PC-3 (cell line): ENCODE measurements around the gene RDH16. TPM values are rescaled to one million over a fixed set of nuclear protein-coding genes. Genes with fewer than 3 reads are reported as not detected.

ENCODE experiments used
- ATAC-seq: fragments of 200-7000 bp; cut with Tn5 transposase; 2 replicates; pipeline ENCODE4 v1.9.1; 2020; ENCODE audit warnings: mild to moderate bottlenecking, moderate library complexity
- BruUV-seq: library from RNA; stranded (reverse); fragments of 400-500 nt; replicated peaks from 2 replicates; lab custom pipeline; 2021; lab: Mats Ljungman, UMichigan
- CTCF ChIA-PET: fragments of 300-600 bp; sonication (Branson Sonifier 250); formaldehyde crosslinking; loops from one replicate; lab custom pipeline; 2022; ENCODE audit warnings: antibody characterized with exemption; lab: Charles Lee
- POLR2A ChIA-PET: fragments of 300-600 bp; sonication (Branson Sonifier 250); formaldehyde crosslinking; loops from one replicate; lab custom pipeline; 2022; ENCODE audit warnings: antibody characterized with exemption; ENCODE audit not compliant: unreplicated experiment; lab: Charles Lee
- DNase-seq: peaks from one replicate; pipeline ENCODE4 v3.0.0-alpha.2; 2015
- H2AFZ ChIP-seq: fragments of 300-600 bp; sonication (generic); 2 replicates; pipeline ENCODE4 v1.6.0; 2016; ENCODE audit warnings: antibody characterized with exemption, low read length
- H3F3A ChIP-seq: fragments of 300-600 bp; sonication (generic); one replicate; pipeline ENCODE4 v1.6.0; 2017; ENCODE audit warnings: antibody characterized with exemption, low read length, control low read depth, mild to moderate bottlenecking; ENCODE audit not compliant: unreplicated experiment
- H3K27ac ChIP-seq: fragments of 300-600 bp; sonication (generic); 2 replicates; pipeline ENCODE4 v1.5.1; 2016; ENCODE audit warnings: mild to moderate bottlenecking, low read length
- H3K27me3 ChIP-seq: fragments of 300-600 bp; sonication (generic); 2 replicates; pipeline ENCODE4 v1.6.1; 2016; ENCODE audit warnings: low read length, mixed read lengths
- H3K36me3 ChIP-seq: fragments of 300-600 bp; sonication (generic); 2 replicates; pipeline ENCODE4 v1.6.1; 2016; ENCODE audit warnings: low read depth, mixed run types, low read length, mixed read lengths
- H3K4me1 ChIP-seq: fragments of 300-600 bp; sonication (generic); 2 replicates; pipeline ENCODE4 v1.5.1; 2016; ENCODE audit warnings: low read length; ENCODE audit not compliant: insufficient read depth
- H3K4me2 ChIP-seq: fragments of 300-600 bp; sonication (generic); 2 replicates; pipeline ENCODE4 v1.6.0; 2016; ENCODE audit warnings: low read length
- H3K4me3 ChIP-seq: fragments of 300-600 bp; sonication (generic); 2 replicates; pipeline ENCODE4 v1.5.1; 2016; ENCODE audit warnings: mild to moderate bottlenecking, low read length, mixed read lengths
- H3K79me2 ChIP-seq: fragments of 300-600 bp; sonication (generic); 2 replicates; pipeline ENCODE4 v1.6.1; 2017; ENCODE audit warnings: low read length, mixed read lengths
- H3K9ac ChIP-seq: fragments of 300-600 bp; sonication (generic); 2 replicates; pipeline ENCODE4 v1.6.0; 2016; ENCODE audit warnings: mild to moderate bottlenecking, low read length
- H3K9me2 ChIP-seq: fragments of 300-600 bp; sonication (generic); replicated peaks from 2 replicates; pipeline ENCODE4 v1.6.1; 2016; ENCODE audit warnings: mixed run types, low read length, mixed read lengths
- H3K9me3 ChIP-seq: fragments of 300-600 bp; sonication (generic); 2 replicates; pipeline ENCODE4 v1.6.1; 2016; ENCODE audit warnings: low read length, mixed read lengths
- H4K20me1 ChIP-seq: fragments of 300-600 bp; sonication (generic); 2 replicates; pipeline ENCODE4 v1.6.1; 2016; ENCODE audit warnings: low read length, mixed read lengths
- EZH2 ChIP-seq: fragments of 300-600 bp; sonication (generic); IDR thresholded peaks from one replicate; pipeline ENCODE4 v1.6.1; 2017; ENCODE audit warnings: antibody characterized with exemption, mild to moderate bottlenecking, low read length; ENCODE audit not compliant: unreplicated experiment
- EZH2phosphoT487 ChIP-seq: fragments of 300-600 bp; sonication (generic); IDR thresholded peaks from 2 replicates; pipeline ENCODE4 v1.6.1; 2018; ENCODE audit warnings: mild to moderate bottlenecking, antibody characterized with exemption, low read length, borderline replicate concordance
- intact Hi-C: fragments of 100-400 bp; cut with micrococcal nuclease; formaldehyde crosslinking; loops from 2 replicates; pipeline ENCODE4 v1.9.0; 2023
- total RNA-seq: library from RNA; depleted of rRNA; stranded (reverse); fragments of >200 nt; gene quantifications from 2 replicates; pipeline ENCODE4 v1.2.3, GENCODE V29; 2014
- TF ChIP-seq, protein P1 (sequence below): fragments of 300-600 bp; sonication (generic); conservative IDR thresholded peaks from 2 replicates; pipeline ENCODE4 v1.5.1; 2017; ENCODE audit warnings: antibody characterized with exemption, low read depth, mild to moderate bottlenecking, low read length

The RDH16 gene
- total RNA-seq, 1 experiment from 2014 or later, result 0.73 TPM

DNA sequence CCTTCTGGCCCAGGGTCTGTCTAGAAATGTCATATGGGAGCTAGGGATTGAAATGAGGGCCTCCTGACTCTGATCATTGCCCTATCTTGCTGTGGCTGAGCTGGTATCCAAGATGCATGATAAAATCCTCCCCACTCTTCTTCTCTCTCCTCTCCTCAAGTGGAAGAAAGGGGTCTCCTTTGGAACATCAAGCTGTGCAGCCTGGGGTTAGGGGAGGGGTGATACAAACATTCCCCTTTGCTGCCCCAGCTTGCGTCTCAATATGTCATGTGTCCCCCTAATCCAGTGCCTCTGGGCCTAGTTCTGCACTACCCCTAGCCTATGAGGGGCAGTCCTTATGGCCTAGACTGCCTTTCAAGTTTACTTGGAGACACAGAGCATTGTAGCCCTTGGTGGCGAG, 8.5 kb downstream of the RDH16 start:
- DNase-seq (no peak), ATAC-seq (no peak)
- ChIA-PET POLR2A (no interaction called here), CTCF (no interaction called here)
- no peaks in the 10 kb centered on the region for H3K36me3 ChIP-seq
- H2AFZ ChIP-seq, result no peak overlapping the region
- no peaks in the 10 kb centered on the region for H3K9me3 ChIP-seq
- intact Hi-C loops, result no loop called here
- H3F3A ChIP-seq, result no peaks in the 10 kb centered on the region
- H3K9me2 ChIP-seq, result no peaks in the 10 kb centered on the region
- H3K9ac ChIP-seq, result no peak overlapping the region
- H3K27me3 ChIP-seq, result no peaks in the 10 kb centered on the region
- no peak overlapping the region for H3K4me3 ChIP-seq
- H3K79me2 ChIP-seq, result no peaks in the 10 kb centered on the region
- no peak overlapping the region for H3K27ac ChIP-seq
- H3K4me1 ChIP-seq, result peaks cover 8% of the 10 kb centered on the region
- H3K4me2 ChIP-seq, result no peak overlapping the region
- TF ChIP-seq EZH2, result no peak
- TF ChIP-seq, protein P1, sequence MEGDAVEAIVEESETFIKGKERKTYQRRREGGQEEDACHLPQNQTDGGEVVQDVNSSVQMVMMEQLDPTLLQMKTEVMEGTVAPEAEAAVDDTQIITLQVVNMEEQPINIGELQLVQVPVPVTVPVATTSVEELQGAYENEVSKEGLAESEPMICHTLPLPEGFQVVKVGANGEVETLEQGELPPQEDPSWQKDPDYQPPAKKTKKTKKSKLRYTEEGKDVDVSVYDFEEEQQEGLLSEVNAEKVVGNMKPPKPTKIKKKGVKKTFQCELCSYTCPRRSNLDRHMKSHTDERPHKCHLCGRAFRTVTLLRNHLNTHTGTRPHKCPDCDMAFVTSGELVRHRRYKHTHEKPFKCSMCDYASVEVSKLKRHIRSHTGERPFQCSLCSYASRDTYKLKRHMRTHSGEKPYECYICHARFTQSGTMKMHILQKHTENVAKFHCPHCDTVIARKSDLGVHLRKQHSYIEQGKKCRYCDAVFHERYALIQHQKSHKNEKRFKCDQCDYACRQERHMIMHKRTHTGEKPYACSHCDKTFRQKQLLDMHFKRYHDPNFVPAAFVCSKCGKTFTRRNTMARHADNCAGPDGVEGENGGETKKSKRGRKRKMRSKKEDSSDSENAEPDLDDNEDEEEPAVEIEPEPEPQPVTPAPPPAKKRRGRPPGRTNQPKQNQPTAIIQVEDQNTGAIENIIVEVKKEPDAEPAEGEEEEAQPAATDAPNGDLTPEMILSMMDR, result no peak
- TF ChIP-seq EZH2phosphoT487, result no peak
- BruUV-seq, result no TSS peak
- no peaks in the 10 kb centered on the region for H4K20me1 ChIP-seq

DNA sequence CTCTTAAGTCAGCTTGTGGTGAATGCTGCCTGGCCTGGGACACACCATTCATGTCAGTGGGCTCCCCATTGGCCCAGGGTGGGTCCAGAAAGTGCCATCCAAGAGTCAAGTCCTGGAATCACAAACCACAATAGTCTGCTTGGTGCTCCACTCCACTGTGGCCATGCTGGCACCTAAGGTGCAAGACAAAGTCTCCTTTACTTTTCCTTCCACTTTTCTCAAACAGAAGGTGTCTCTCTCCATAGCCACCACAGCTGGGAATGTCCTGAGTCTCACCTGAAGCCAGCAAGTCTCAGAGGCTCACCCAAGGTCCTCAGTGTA, 9.0 kb downstream of the RDH16 start:
- Histone ChIP-seq H4K20me1 (no peaks in the 10 kb centered on the region), H3K36me3 (no peaks in the 10 kb centered on the region), H3K4me2 (no peak overlapping the region), H3K27me3 (no peaks in the 10 kb centered on the region), H3K9ac (no peak overlapping the region), H3F3A (no peaks in the 10 kb centered on the region), H3K79me2 (no peaks in the 10 kb centered on the region), H3K9me2 (no peaks in the 10 kb centered on the region), H2AFZ (no peak overlapping the region), H3K4me3 (no peak overlapping the region), H3K9me3 (no peaks in the 10 kb centered on the region), H3K4me1 (peaks cover 8% of the 10 kb centered on the region), H3K27ac (no peak overlapping the region)
- ATAC-seq (no peak), DNase-seq (no peak)
- BruUV-seq, result no TSS peak
- ChIA-PET POLR2A (interaction anchor here (0.6 kb wide), 1 partner anchor 140 kb away, joined by 3 read pairs; the partner anchor contains the start of gene NAB2), CTCF (no interaction called here)
- TF ChIP-seq, protein P1, result no peak
- no peak for TF ChIP-seq EZH2
- no peak for TF ChIP-seq EZH2phosphoT487
- intact Hi-C loops, result no loop called here

DNA sequence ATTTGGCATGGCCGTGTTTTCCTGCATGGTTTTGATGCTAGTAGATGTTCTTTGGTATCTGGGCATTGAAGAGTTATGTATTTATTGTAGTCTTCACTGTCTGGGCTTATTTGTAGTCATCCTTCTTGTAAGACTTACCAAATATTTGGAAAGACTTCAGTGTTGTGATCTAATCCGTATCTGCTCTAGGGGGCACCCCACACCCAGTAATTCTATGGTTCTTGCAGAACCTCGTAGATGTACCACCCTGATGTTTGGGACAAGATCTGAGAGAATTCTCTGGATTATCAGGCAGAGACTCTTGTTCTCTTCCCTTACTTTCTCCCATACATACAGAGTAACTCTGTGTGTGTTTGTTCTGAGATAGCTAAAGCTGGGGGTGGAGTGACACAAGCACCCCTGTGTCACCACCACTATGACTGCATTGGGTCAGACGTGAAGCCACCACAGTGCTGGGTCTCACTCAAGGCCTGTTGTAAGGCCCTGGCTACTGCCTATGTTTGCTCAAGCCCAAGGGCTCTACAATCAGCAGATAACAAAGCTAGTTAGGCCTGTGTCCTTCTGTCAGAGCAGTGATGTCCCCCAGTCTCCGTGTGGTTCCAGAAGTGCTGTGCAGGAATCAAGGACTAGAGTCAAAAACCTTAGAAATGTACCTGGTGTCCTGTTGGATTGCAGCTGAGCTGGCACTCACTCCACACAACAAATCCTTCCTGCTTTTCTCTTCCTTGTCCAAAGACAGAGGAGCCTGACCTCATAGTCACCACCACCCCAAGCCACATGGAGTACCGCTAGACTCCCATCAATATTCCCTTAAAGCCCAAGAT, 9.6 kb downstream of the RDH16 start:
- ChIA-PET CTCF (no interaction called here), POLR2A (interaction anchor here (0.6 kb wide), 1 partner anchor 141 kb away, joined by 3 read pairs; the partner anchor contains the start of gene NAB2)
- H3K79me2 ChIP-seq, result no peaks in the 10 kb centered on the region
- H3K9me3 ChIP-seq, result no peaks in the 10 kb centered on the region
- peak; percentile 57 for DNase-seq
- TF ChIP-seq, protein P1, result peak; percentile 51
- TF ChIP-seq EZH2phosphoT487, result no peak
- H3K9me2 ChIP-seq, result no peaks in the 10 kb centered on the region
- peaks cover 8% of the 10 kb centered on the region for H3K4me1 ChIP-seq
- H3K4me2 ChIP-seq, result no peak overlapping the region
- no peaks in the 10 kb centered on the region for H3F3A ChIP-seq
- no peaks in the 10 kb centered on the region for H3K27me3 ChIP-seq
- no peak overlapping the region for H3K27ac ChIP-seq
- no peak overlapping the region for H2AFZ ChIP-seq
- no peak overlapping the region for H3K4me3 ChIP-seq
- no peaks in the 10 kb centered on the region for H4K20me1 ChIP-seq
- intact Hi-C loops, result loop anchor here (1.0 kb wide), 1 partner anchor 39 kb away; no protein-coding TSS in a partner anchor
- ATAC-seq, result peak; percentile 42; the same call in 1 of the 2 replicates
- H3K36me3 ChIP-seq, result no peaks in the 10 kb centered on the region
- H3K9ac ChIP-seq, result no peak overlapping the region
- no TSS peak for BruUV-seq
